Measurements from ENCODE around the gene RAET1L. TPM values are rescaled to one million over a fixed set of nuclear protein-coding genes. Genes with fewer than 3 reads are reported as not detected.

RAET1L gene
- total RNA-seq, 1 donor from 2014 or later = not detected

DNA sequence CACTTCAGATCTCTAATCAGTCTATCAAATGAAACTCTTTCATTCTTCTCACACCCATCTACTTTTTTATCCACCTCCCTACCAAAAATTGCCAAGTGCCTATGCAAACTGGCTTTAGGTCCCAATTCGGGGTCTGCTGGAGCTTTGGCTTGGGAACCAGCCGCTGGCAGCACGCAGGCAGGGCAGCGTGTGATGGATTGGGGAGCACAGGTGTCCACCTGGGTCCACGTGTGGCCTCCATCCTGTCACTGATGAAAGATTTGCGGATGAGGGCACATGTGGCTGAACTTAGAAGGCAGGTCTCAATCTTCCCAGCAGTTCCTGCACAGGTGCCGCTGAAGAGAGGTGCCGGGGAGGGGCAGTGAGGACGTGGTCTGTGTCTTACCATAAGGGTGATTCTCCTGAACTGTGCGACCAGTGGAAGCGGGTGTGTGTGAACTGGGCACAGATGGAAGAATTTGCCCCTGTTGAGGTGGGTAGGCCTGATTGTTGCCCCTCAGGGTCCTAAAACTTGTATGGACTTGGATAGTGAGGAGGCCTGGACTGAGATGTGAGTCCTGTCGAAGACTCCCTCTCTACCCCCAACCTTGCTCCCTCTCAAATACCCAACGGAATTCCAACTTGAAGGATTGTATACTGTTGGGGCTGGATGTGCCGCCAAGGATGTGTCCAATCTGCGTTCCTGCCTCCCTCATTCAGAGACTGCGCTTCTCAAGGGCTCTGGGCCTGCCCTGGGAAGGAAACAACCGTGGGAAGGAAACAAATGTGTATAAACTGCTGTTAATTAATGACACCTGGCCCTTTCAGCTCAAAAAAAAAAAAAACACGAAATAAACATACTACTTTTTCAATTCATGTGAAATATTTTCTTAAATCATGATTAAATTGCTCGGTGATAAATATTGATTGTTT, 18.4 kb upstream of the RAET1L start:
- no peaks in the 10 kb centered on the region for H3K4me1 ChIP-seq
- H3K27me3 ChIP-seq = peaks cover 11% of the 10 kb centered on the region
- TF ChIP-seq, protein P1, sequence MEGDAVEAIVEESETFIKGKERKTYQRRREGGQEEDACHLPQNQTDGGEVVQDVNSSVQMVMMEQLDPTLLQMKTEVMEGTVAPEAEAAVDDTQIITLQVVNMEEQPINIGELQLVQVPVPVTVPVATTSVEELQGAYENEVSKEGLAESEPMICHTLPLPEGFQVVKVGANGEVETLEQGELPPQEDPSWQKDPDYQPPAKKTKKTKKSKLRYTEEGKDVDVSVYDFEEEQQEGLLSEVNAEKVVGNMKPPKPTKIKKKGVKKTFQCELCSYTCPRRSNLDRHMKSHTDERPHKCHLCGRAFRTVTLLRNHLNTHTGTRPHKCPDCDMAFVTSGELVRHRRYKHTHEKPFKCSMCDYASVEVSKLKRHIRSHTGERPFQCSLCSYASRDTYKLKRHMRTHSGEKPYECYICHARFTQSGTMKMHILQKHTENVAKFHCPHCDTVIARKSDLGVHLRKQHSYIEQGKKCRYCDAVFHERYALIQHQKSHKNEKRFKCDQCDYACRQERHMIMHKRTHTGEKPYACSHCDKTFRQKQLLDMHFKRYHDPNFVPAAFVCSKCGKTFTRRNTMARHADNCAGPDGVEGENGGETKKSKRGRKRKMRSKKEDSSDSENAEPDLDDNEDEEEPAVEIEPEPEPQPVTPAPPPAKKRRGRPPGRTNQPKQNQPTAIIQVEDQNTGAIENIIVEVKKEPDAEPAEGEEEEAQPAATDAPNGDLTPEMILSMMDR (IDR thresholded peaks at IDR 0.05) = no peak
- no peak for DNase-seq (ENCODE audit: low spot score in 2 of 2)
- H3K27ac ChIP-seq = no peak overlapping the region
- intact Hi-C loops (cut with DNase I) = no loop called here
- H3K4me3 ChIP-seq = no peak overlapping the region
- no peaks in the 10 kb centered on the region for H3K9me3 ChIP-seq
- H3K36me3 ChIP-seq = no peaks in the 10 kb centered on the region

DNA sequence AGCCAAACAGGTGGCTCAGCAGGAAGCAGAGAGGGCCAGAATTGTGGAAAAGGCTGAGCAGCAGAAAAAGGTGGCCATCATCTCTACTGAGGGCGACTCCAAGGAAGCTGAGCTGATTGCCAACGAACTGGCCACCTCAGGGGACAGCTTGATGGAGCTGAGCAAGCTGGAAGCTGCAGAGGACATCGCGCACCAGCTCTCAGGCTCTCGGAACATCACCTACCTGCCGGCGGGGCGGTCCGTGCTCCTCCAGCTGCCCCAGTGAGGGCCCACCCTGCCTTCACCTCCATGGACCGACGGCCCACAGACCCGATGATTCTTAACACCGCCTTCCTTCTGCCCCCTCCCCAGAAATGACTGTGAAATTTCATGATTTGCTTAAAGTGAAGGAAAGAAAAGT, 17.8 kb upstream of the RAET1L start:
- H3K4me3 ChIP-seq = no peak overlapping the region
- TF ChIP-seq, protein P1 (IDR thresholded peaks at IDR 0.05) = no peak
- no peaks in the 10 kb centered on the region for H3K36me3 ChIP-seq
- H3K9me3 ChIP-seq = no peaks in the 10 kb centered on the region
- intact Hi-C loops (cut with DNase I) = no loop called here
- peaks cover 12% of the 10 kb centered on the region for H3K27me3 ChIP-seq
- no peak overlapping the region for H3K27ac ChIP-seq
- DNase-seq (ENCODE audit: low spot score in 2 of 2) = no peak
- peaks cover 0 to 2% of the 10 kb centered on the region in 2 donors for H3K4me1 ChIP-seq

DNA sequence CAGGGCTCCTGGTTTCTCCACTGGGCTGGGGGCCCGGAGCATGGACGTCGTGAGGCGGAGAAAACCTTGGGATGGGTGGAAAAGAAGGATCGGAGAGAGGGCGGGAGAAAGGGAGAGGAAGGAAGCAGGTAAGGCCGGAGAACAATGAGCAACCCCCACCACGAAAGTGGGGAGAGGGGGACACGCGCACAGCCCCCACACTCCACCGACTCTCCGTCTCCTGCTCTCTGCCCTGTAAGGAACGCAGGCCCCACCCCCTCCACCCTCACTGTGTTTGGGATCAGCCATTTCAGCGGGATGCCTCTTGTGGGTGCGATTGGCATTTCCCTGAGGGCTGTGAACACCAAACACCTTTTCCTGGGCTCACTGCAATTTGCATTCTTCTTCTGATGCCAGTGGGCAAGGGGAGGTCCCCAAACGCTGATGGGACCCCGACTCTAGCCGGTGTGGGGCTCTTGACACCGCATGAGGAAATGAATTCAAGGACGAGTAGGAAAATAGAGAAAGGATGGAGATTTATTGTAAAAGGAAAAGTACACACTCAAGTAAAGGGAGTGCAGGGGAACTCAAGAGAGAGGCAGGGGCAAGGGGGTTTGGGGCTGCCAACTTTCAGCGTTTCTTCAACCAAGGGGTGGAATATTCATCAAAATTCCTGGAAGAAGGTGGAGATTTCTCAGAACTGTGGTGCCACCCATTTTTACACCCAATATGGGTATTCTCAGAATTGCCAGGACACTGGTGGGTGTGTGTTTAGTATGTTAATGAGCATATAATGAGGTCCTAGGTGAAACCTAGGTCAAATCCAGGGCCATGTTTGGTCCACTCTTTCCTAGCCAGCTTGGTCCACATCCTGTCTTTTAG, 13.1 kb upstream of the RAET1L start:
- H3K36me3 ChIP-seq = no peaks in the 10 kb centered on the region
- intact Hi-C loops (cut with DNase I) = no loop called here
- peaks cover 4 to 10% of the 10 kb centered on the region in 2 donors for H3K4me1 ChIP-seq
- H3K9me3 ChIP-seq = no peaks in the 10 kb centered on the region
- no peak overlapping the region for H3K27ac ChIP-seq
- DNase-seq (ENCODE audit: low spot score in 2 of 2) = no peak
- peak overlapping the region; percentile 36 to 52 for H3K4me3 ChIP-seq
- TF ChIP-seq, protein P1 (IDR thresholded peaks at IDR 0.05) = no peak
- H3K27me3 ChIP-seq = peaks cover 12% of the 10 kb centered on the region

DNA sequence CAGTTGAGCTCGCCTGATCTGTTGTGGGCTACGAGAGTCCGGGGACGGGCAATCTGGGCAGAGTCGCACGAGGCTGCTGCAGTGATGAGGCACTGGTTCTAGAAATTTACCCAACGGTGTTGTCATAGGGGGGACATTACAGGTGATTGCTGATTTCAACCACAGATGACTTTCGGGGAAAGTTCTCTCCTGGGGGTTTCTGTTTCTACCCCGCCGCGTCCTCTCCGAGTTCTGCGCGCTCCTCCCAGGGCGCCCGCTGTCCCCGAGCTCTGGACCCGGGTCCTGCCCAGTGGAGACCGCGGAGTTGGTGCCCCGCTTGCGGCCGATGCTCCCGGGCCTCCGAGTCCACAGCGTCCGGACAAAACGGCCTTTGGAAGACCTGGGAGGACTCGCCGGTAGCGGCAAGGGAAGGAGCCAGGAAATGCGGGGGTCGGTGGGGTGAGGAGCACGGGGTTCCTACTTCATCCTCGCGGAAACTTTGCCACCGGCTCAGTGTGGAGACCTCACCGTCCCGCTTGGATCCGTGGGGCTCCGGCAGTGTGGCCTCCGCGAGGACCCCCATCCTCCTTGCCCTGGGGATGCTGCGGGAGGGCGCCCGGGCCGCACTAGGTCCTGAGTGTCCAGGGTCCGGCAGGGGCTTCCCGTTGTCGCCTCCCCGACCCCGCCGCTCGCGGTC, 12.3 kb upstream of the RAET1L start:
- Histone ChIP-seq H3K27ac (no peak overlapping the region), H3K4me1 (peaks cover 4 to 10% of the 10 kb centered on the region in 2 donors), H3K9me3 (no peaks in the 10 kb centered on the region), H3K36me3 (no peaks in the 10 kb centered on the region), H3K27me3 (peaks cover 12% of the 10 kb centered on the region), H3K4me3 (peak overlapping the region; percentile 36 to 52)
- TF ChIP-seq, protein P1 (IDR thresholded peaks at IDR 0.05) = no peak
- no peak for DNase-seq (ENCODE audit: low spot score in 2 of 2)
- intact Hi-C loops (cut with DNase I) = no loop called here

DNA sequence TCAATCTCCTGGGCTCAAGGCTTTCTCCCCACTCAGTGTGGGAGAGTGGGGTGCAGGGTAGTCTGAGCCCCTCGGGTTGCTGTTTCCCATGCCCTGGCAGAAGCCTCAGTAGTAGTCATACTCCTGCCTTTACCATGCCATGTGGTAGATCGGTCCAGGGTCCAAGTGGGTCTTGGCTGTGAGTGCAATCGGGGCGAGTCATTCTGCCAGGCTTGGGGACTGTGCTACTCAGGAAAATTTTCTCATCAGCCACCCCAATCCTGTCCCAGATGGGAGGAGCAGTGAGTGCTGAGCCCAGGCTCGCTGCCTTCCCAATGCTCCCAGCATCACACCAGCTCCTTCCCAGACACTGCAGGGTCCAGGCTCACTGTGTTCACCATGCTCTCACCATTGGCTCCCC, 10.7 kb upstream of the RAET1L start:
- peak in 1 of 2 donors; percentile 28 for DNase-seq (ENCODE audit: low spot score in 2 of 2)
- no peaks in the 10 kb centered on the region for H3K9me3 ChIP-seq
- H3K27ac ChIP-seq = no peak overlapping the region
- no peak overlapping the region for H3K4me3 ChIP-seq
- intact Hi-C loops (cut with DNase I) = no loop called here
- H3K27me3 ChIP-seq = peaks cover 11% of the 10 kb centered on the region
- TF ChIP-seq, protein P1 (IDR thresholded peaks at IDR 0.05) = no peak
- peaks cover 4 to 10% of the 10 kb centered on the region in 2 donors for H3K4me1 ChIP-seq
- no peaks in the 10 kb centered on the region for H3K36me3 ChIP-seq

All from ascending aorta (tissue), 2 donors.